Gastroesophageal sphincter (tissue), 4 donors: ENCODE data around the gene HSPBP1. TPM values are rescaled to one million over a fixed set of nuclear protein-coding genes. Genes with fewer than 3 reads are reported as not detected.

ENCODE experiments used
- ATAC-seq: fragments of 150-250 bp; one replicate; pipeline ENCODE4 v1.9.1; 2016; ENCODE audit warnings: mild to moderate bottlenecking, moderate library complexity
- H3K27ac ChIP-seq, 4 donors: fragments of 200-600 bp; sonication (generic) in 3 of 4; 1 replicate in 3 of 4; 2 replicates in 1 of 4; pipeline ENCODE4 v1.5.1; 2016 to 2019
- H3K27me3 ChIP-seq: fragments of 200-600 bp; sonication (generic); one replicate; pipeline ENCODE4 v1.5.1; 2019
- H3K36me3 ChIP-seq, 2 donors: fragments of 200-600 bp; sonication (generic); one replicate each; pipeline ENCODE4 v1.5.1; 2019; ENCODE audit warnings: control low read depth in 1 of 2
- H3K4me1 ChIP-seq, 3 donors: fragments of 200-600 bp; sonication (generic); 1 replicate in 2 of 3; 2 replicates in 1 of 3; pipeline ENCODE4 v1.5.1; 2016 to 2019; ENCODE audit warnings: control low read depth in 2 of 3
- H3K4me3 ChIP-seq, 2 donors: fragments of 200-600 bp; sonication (generic); one replicate each; pipeline ENCODE4 v1.5.1; 2019; ENCODE audit warnings: mild to moderate bottlenecking in 1 of 2, moderate library complexity in 1 of 2
- H3K9me3 ChIP-seq, 3 donors: fragments of 200-600 bp; sonication (generic); one replicate each; pipeline ENCODE4 v1.5.1; 2017 to 2019; ENCODE audit warnings: control low read depth in 2 of 3
- EP300 ChIP-seq: sonication (generic); formaldehyde crosslinking; IDR thresholded peaks from one replicate; pipeline ENCODE4 v1.6.1; 2017; ENCODE audit warnings: antibody characterized with exemption, mild to moderate bottlenecking
- POLR2A ChIP-seq, 2 donors: fragments of 450-650 bp; IDR thresholded peaks; one replicate each; pipeline ENCODE4 v1.6.1; 2017; ENCODE audit warnings: antibody characterized with exemption in 2 of 2, mild to moderate bottlenecking in 2 of 2, moderate library complexity in 1 of 2
- POLR2AphosphoS5 ChIP-seq: sonication (generic); formaldehyde crosslinking; IDR thresholded peaks from one replicate; pipeline ENCODE4 v1.6.1; 2017; ENCODE audit warnings: antibody characterized with exemption
- WGBS, 2 donors: methylation state at CpG; one replicate each; pipeline ENCODE4 v1.1.5; 2018; ENCODE audit warnings: low coverage in 1 of 2; 5-methylcytosine and 5-hydroxymethylcytosine counted together
- total RNA-seq, 4 donors: library from RNA; depleted of rRNA; stranded (reverse); fragments of >200 nt; gene quantifications; one replicate each; pipeline ENCODE4 v1.1.0, GENCODE V29; 2016
- TF ChIP-seq, protein P1 (sequence below), 4 experiments: fragments of 200-600 bp in 2 of 4; fragments of 450-650 bp in 2 of 4; sonication (generic) in 1 of 4; IDR thresholded peaks; one replicate each; pipeline ENCODE4 v1.5.1; 2017 to 2019; ENCODE audit warnings: antibody characterized with exemption in 4 of 4, mild to moderate bottlenecking in 2 of 4, moderate library complexity in 2 of 4

HSPBP1 gene
- total RNA-seq, 4 donors from 2014 or later, result 20.9 to 37.1 (median 26.5) TPM

- Histone ChIP-seq H3K9me3 (no peaks in the 10 kb centered on the region), H3K27me3 (no peaks in the 10 kb centered on the region), H3K36me3 (peaks cover 0 to 67% of the 10 kb centered on the region in 2 donors), H3K4me3 (no peak overlapping the region), H3K27ac (no peak overlapping the region), H3K4me1 (peaks cover 0 to 11% (median 5%) of the 10 kb centered on the region in 3 donors)
- no peak for ATAC-seq
- no CpG with 5 or more reads among the region's 11 CpGs for WGBS, 2 donors
- TF ChIP-seq POLR2A (IDR thresholded peaks at IDR 0.05) (no peak), POLR2AphosphoS5 (no peak), EP300 (no peak)
- TF ChIP-seq, protein P1, sequence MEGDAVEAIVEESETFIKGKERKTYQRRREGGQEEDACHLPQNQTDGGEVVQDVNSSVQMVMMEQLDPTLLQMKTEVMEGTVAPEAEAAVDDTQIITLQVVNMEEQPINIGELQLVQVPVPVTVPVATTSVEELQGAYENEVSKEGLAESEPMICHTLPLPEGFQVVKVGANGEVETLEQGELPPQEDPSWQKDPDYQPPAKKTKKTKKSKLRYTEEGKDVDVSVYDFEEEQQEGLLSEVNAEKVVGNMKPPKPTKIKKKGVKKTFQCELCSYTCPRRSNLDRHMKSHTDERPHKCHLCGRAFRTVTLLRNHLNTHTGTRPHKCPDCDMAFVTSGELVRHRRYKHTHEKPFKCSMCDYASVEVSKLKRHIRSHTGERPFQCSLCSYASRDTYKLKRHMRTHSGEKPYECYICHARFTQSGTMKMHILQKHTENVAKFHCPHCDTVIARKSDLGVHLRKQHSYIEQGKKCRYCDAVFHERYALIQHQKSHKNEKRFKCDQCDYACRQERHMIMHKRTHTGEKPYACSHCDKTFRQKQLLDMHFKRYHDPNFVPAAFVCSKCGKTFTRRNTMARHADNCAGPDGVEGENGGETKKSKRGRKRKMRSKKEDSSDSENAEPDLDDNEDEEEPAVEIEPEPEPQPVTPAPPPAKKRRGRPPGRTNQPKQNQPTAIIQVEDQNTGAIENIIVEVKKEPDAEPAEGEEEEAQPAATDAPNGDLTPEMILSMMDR (IDR thresholded peaks at IDR 0.05), result no peak
Measured at GRCh38 chr19:55303477-55303876, 23.6 kb upstream of the HSPBP1 start.

- Histone ChIP-seq H3K27ac (peak overlapping the region in 1 of 4 donors; percentile 19), H3K27me3 (no peaks in the 10 kb centered on the region), H3K36me3 (peaks cover 0 to 66% of the 10 kb centered on the region in 2 donors), H3K4me3 (no peak overlapping the region), H3K9me3 (no peaks in the 10 kb centered on the region), H3K4me1 (peaks cover 0 to 11% (median 5%) of the 10 kb centered on the region in 3 donors)
- no peak for ATAC-seq
- WGBS, 2 donors, result 70 to 73% methylated on average over 3 to 11 of the region's 12 CpGs
- TF ChIP-seq POLR2A (IDR thresholded peaks at IDR 0.05), result no peak
- no peak for TF ChIP-seq POLR2AphosphoS5
- TF ChIP-seq, protein P1 (IDR thresholded peaks at IDR 0.05), result no peak
- TF ChIP-seq EP300, result no peak
Measured at GRCh38 chr19:55302318-55302703, 22.4 kb upstream of the HSPBP1 start.

GRCh38 chr19:55301459-55302317 is 21.8 kb upstream of the HSPBP1 start:
- ATAC-seq, result peak; percentile 88
- 2 to 5% methylated on average over 4 to 29 of the region's 42 CpGs for WGBS, 2 donors
- Histone ChIP-seq H3K4me1 (peaks cover 0 to 11% (median 5%) of the 10 kb centered on the region in 3 donors), H3K27me3 (no peaks in the 10 kb centered on the region), H3K9me3 (no peaks in the 10 kb centered on the region), H3K36me3 (peaks cover 0 to 64% of the 10 kb centered on the region in 2 donors), H3K27ac (peak overlapping the region in 1 of 4 donors; percentile 43), H3K4me3 (peak overlapping the region; percentile 2 to 31)
- TF ChIP-seq, protein P1 (IDR thresholded peaks at IDR 0.05), result peak in 3 of 4 experiments; percentile 93 to 99 (median 95)
- TF ChIP-seq POLR2AphosphoS5 (no peak), EP300 (no peak), POLR2A (IDR thresholded peaks at IDR 0.05) (no peak)

- peaks cover 0 to 61% of the 10 kb centered on the region in 2 donors for H3K36me3 ChIP-seq
- no peak overlapping the region for H3K27ac ChIP-seq
- 44 to 67% methylated on average over 7 to 10 of the region's 15 CpGs for WGBS, 2 donors
- H3K9me3 ChIP-seq, result no peaks in the 10 kb centered on the region
- TF ChIP-seq EP300 (no peak), POLR2AphosphoS5 (no peak), POLR2A (IDR thresholded peaks at IDR 0.05) (no peak)
- TF ChIP-seq, protein P1 (IDR thresholded peaks at IDR 0.05), result no peak
- no peaks in the 10 kb centered on the region for H3K27me3 ChIP-seq
- no peak overlapping the region for H3K4me3 ChIP-seq
- no peak for ATAC-seq
- H3K4me1 ChIP-seq, result peaks cover 0 to 11% (median 5%) of the 10 kb centered on the region in 3 donors
Measured at GRCh38 chr19:55300886-55301458, 21.1 kb upstream of the HSPBP1 start.
